ENCODE results near the gene SLC2A11.
"Not testable (repeated sequence)": the region's sequence is repeated elsewhere in the genome, so short reads cannot be mapped to it uniquely, and the experiment has no call there.

DNA sequence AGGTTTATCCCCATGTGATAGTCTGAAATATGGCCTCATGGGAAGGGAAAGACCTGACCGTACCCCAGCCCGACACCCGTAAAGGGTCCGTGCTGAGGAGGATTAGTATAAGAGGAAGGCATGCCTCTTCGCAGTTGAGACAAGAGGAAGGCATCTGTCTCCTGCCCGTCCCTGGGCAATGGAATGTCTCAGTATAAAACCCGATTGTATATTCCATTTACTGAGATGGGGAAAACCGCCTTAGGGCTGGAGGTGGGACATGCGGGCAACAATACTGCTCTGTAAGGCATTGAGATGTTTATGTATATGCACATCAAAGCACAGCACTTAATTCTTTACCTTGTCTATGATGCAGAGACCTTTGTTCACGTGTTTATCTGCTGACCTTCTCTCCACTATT is 49.7 kb downstream of the SLC2A11 start:
- TF ChIP-seq, protein P1, sequence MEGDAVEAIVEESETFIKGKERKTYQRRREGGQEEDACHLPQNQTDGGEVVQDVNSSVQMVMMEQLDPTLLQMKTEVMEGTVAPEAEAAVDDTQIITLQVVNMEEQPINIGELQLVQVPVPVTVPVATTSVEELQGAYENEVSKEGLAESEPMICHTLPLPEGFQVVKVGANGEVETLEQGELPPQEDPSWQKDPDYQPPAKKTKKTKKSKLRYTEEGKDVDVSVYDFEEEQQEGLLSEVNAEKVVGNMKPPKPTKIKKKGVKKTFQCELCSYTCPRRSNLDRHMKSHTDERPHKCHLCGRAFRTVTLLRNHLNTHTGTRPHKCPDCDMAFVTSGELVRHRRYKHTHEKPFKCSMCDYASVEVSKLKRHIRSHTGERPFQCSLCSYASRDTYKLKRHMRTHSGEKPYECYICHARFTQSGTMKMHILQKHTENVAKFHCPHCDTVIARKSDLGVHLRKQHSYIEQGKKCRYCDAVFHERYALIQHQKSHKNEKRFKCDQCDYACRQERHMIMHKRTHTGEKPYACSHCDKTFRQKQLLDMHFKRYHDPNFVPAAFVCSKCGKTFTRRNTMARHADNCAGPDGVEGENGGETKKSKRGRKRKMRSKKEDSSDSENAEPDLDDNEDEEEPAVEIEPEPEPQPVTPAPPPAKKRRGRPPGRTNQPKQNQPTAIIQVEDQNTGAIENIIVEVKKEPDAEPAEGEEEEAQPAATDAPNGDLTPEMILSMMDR (IDR thresholded peaks at IDR 0.05): not testable (repeated sequence)
- not testable (repeated sequence) for TF ChIP-seq POLR2A, POLR2AphosphoS5 (IDR thresholded peaks at IDR 0.05)

Data from prostate gland (tissue), 2 donors.